H1 (cell line): ENCODE measurements around the gene RAPGEF5. TPM values are rescaled to one million over a fixed set of nuclear protein-coding genes. Genes with fewer than 3 reads are reported as not detected.

Experiments
- CTCF ChIA-PET: fragments of 300-600 bp; sonication (Branson Sonifier 250); formaldehyde crosslinking; loops from one replicate; lab custom pipeline; 2021; ENCODE audit not compliant: partially characterized antibody; lab: Charles Lee
- POLR2A ChIA-PET: fragments of 300-600 bp; sonication (Branson Sonifier 250); formaldehyde crosslinking; loops from one replicate; lab custom pipeline; 2021; ENCODE audit warnings: inconsistent platforms; ENCODE audit not compliant: partially characterized antibody; lab: Charles Lee
- DNase-seq, 2 experiments: peaks; one replicate each; pipeline versions ENCODE4 v3.0.0 to v3.0.0-alpha.2; 2010 to 2022; ENCODE audit warnings: low spot score in 2 of 2, low read depth in 1 of 2, mixed read lengths in 1 of 2
- FAIRE-seq: peaks from 2 replicates; lab custom pipeline; 2011; peaks lifted over from hg19 to GRCh38; lab: Jason Lieb, UNC
- H2AFZ ChIP-seq: 2 replicates; pipeline ENCODE4 v1.8.1; 2012; ENCODE audit warnings: low read length, inconsistent platforms
- H2AK5ac ChIP-seq: 2 replicates; pipeline ENCODE4 v1.6.1; 2013; ENCODE audit warnings: low read depth, low read length
- H2BK120ac ChIP-seq: replicated peaks from 2 replicates; pipeline ENCODE3; 2013; ENCODE audit warnings: low read depth, low read length, inconsistent platforms
- H2BK12ac ChIP-seq: 2 replicates; pipeline ENCODE4 v1.6.1; 2013; ENCODE audit warnings: low read depth, low read length
- H2BK15ac ChIP-seq: 2 replicates; pipeline ENCODE4 v1.6.1; 2013; ENCODE audit warnings: low read length
- H2BK20ac ChIP-seq: 2 replicates; pipeline ENCODE4 v1.6.1; 2013; ENCODE audit warnings: low read length
- H2BK5ac ChIP-seq: 2 replicates; pipeline ENCODE4 v1.6.1; 2013; ENCODE audit warnings: low read depth, low read length
- H3K14ac ChIP-seq: 2 replicates; pipeline ENCODE4 v1.6.1; 2013; ENCODE audit warnings: inconsistent platforms; ENCODE audit not compliant: insufficient read length
- H3K18ac ChIP-seq: 2 replicates; pipeline ENCODE4 v1.6.1; 2013; ENCODE audit warnings: low read length; ENCODE audit errors: extremely low read depth
- H3K23ac ChIP-seq: 2 replicates; pipeline ENCODE4 v1.6.1; 2013; ENCODE audit warnings: inconsistent platforms; ENCODE audit not compliant: insufficient read length
- H3K23me2 ChIP-seq: 2 replicates; pipeline ENCODE4 v1.6.1; 2013; ENCODE audit warnings: low read depth, low read length
- H3K27ac ChIP-seq: 2 replicates; pipeline ENCODE4 v1.6.1; 2011; ENCODE audit warnings: low read depth, low read length, inconsistent platforms
- H3K27me3 ChIP-seq, 4 experiments: replicated peaks in 1 of 4; 1 replicate in 1 of 4; 2 replicates in 3 of 4; pipeline versions ENCODE4 v1.6.1 to v1.8.1; 2011 to 2013; ENCODE audit warnings: low read length in 3 of 4, mild to moderate bottlenecking in 3 of 4, inconsistent platforms in 2 of 4, mixed read lengths in 2 of 4, moderate library complexity in 1 of 4; ENCODE audit not compliant: control insufficient read depth in 3 of 4, insufficient read depth in 3 of 4; ENCODE audit errors: extremely low read depth in 1 of 4
- H3K36me3 ChIP-seq, 4 experiments: 2 replicates each; pipeline versions ENCODE4 v1.6.1 to v1.8.1; 2011 to 2013; ENCODE audit warnings: mild to moderate bottlenecking in 4 of 4, low read length in 3 of 4, moderate library complexity in 2 of 4, control low read depth in 1 of 4, inconsistent platforms in 1 of 4; ENCODE audit not compliant: insufficient read depth in 4 of 4, control insufficient read depth in 2 of 4
- H3K4ac ChIP-seq: replicated peaks from 2 replicates; pipeline ENCODE3; 2013; ENCODE audit warnings: low read length, low read depth, mixed read lengths, inconsistent platforms; ENCODE audit not compliant: insufficient read length
- H3K4me1 ChIP-seq, 4 experiments: replicated peaks in 1 of 4; 1 replicate in 1 of 4; 2 replicates in 3 of 4; pipeline versions ENCODE4 v1.6.1 to v1.8.1; 2011 to 2013; ENCODE audit warnings: low read length in 3 of 4, inconsistent platforms in 2 of 4, mixed read lengths in 1 of 4; ENCODE audit not compliant: insufficient read depth in 4 of 4, control insufficient read depth in 3 of 4
- H3K4me2 ChIP-seq, 2 experiments: 2 replicates each; pipeline versions ENCODE4 v1.6.1 to v1.8.1; 2011 to 2013; ENCODE audit warnings: low read depth in 2 of 2, low read length in 2 of 2, control low read depth in 1 of 2, inconsistent platforms in 1 of 2, mild to moderate bottlenecking in 1 of 2; ENCODE audit not compliant: insufficient read depth in 1 of 2
- H3K4me3 ChIP-seq, 4 experiments: fragments of 200-600, 300-600 bp in 1 of 4; sonication (generic), shearing (Covaris generic), sonication (Bioruptor Twin) in 1 of 4; 2 replicates each; pipeline versions ENCODE4 v1.5.1 to v1.8.1; 2011 to 2016; ENCODE audit warnings: low read length in 4 of 4, low read depth in 3 of 4, control low read depth in 2 of 4, inconsistent platforms in 2 of 4, mild to moderate bottlenecking in 2 of 4, mixed read lengths in 1 of 4, moderate library complexity in 1 of 4; ENCODE audit not compliant: insufficient read depth in 2 of 4; ENCODE audit errors: extremely low read depth in 1 of 4
- H3K56ac ChIP-seq: replicated peaks from 2 replicates; pipeline ENCODE3; 2013; ENCODE audit warnings: low read depth, mild to moderate bottlenecking, mixed read lengths, low read length, inconsistent platforms; ENCODE audit not compliant: insufficient read length
- H3K79me1 ChIP-seq: 2 replicates; pipeline ENCODE4 v1.6.1; 2013; ENCODE audit warnings: low read depth, low read length, control low read depth
- H3K79me2 ChIP-seq, 2 experiments: 2 replicates each; pipeline versions ENCODE4 v1.6.1 to v1.8.1; 2012 to 2013; ENCODE audit warnings: low read length in 2 of 2, mild to moderate bottlenecking in 2 of 2, inconsistent platforms in 1 of 2; ENCODE audit not compliant: insufficient read depth in 2 of 2, control insufficient read depth in 1 of 2
- H3K9ac ChIP-seq, 4 experiments: replicated peaks in 1 of 4; 1 replicate in 1 of 4; 2 replicates in 3 of 4; pipeline versions ENCODE4 v1.6.1 to v1.8.1; 2011 to 2013; ENCODE audit warnings: low read depth in 3 of 4, low read length in 3 of 4, control low read depth in 2 of 4, mild to moderate bottlenecking in 2 of 4, moderate library complexity in 2 of 4, inconsistent platforms in 1 of 4; ENCODE audit errors: extremely low read depth in 1 of 4
- H3K9me3 ChIP-seq, 2 experiments: 2 replicates each; pipeline versions ENCODE4 v1.6.1 to v1.8.1; 2012 to 2013; ENCODE audit warnings: mild to moderate bottlenecking in 2 of 2, moderate library complexity in 2 of 2, control low read depth in 1 of 2, inconsistent platforms in 1 of 2, low read depth in 1 of 2, low read length in 1 of 2, mixed read lengths in 1 of 2; ENCODE audit not compliant: insufficient read depth in 2 of 2
- H4K20me1 ChIP-seq, 2 experiments: replicated peaks in 1 of 2; 2 replicates each; pipeline versions ENCODE3 to v1.8.1; 2011 to 2013; ENCODE audit warnings: inconsistent platforms in 2 of 2, low read length in 2 of 2, mild to moderate bottlenecking in 1 of 2; ENCODE audit not compliant: insufficient read depth in 2 of 2, control insufficient read depth in 1 of 2
- H4K5ac ChIP-seq: 2 replicates; pipeline ENCODE4 v1.6.1; 2013; ENCODE audit warnings: low read length, low read depth, mixed read lengths, inconsistent platforms; ENCODE audit not compliant: insufficient read length
- H4K8ac ChIP-seq: 2 replicates; pipeline ENCODE4 v1.8.0; 2013; ENCODE audit warnings: mild to moderate bottlenecking, moderate library complexity, low read length, inconsistent platforms; ENCODE audit not compliant: insufficient read depth; ENCODE audit errors: extremely low read depth
- H4K91ac ChIP-seq: replicated peaks from 2 replicates; pipeline ENCODE3; 2013; ENCODE audit warnings: low read length, mixed read lengths, inconsistent platforms; ENCODE audit not compliant: insufficient read length
- CBX5 ChIP-seq: fragments of 300-800, 300-1000 bp; sonication (generic); IDR thresholded peaks from 2 replicates; pipeline ENCODE4 v1.7.1; 2016; ENCODE audit warnings: antibody characterized with exemption, low read length, low read depth
- CEBPB ChIP-seq: IDR thresholded peaks from 2 replicates; pipeline ENCODE4 v1.6.1; 2012; ENCODE audit warnings: low read depth, low read length
- CTBP2 ChIP-seq: IDR thresholded peaks from 2 replicates; pipeline ENCODE4 v1.7.0; 2011; ENCODE audit warnings: borderline replicate concordance, mild to moderate bottlenecking, moderate library complexity, mixed read lengths, low read length; ENCODE audit not compliant: insufficient read depth, insufficient read length
- CTCF ChIP-seq, 3 experiments: IDR thresholded peaks; 1 replicate in 2 of 3; 2 replicates in 1 of 3; pipeline versions ENCODE4 v1.5.1 to v1.6.1; 2011; ENCODE audit warnings: low read length in 3 of 3, mild to moderate bottlenecking in 3 of 3, inconsistent platforms in 2 of 3, low read depth in 1 of 3, moderate library complexity in 1 of 3; ENCODE audit not compliant: insufficient read depth in 1 of 3; ENCODE audit errors: control extremely low read depth in 1 of 3
- EP300 ChIP-seq, 2 experiments: IDR thresholded peaks; 1 replicate in 1 of 2; 2 replicates in 1 of 2; pipeline ENCODE4 v1.6.1; 2011 to 2012; ENCODE audit warnings: low read depth in 2 of 2, low read length in 2 of 2, mild to moderate bottlenecking in 2 of 2, borderline replicate concordance in 1 of 2, inconsistent platforms in 1 of 2, moderate library complexity in 1 of 2
- KDM4A ChIP-seq: IDR thresholded peaks from one replicate; pipeline ENCODE4 v1.7.1; 2012; ENCODE audit warnings: low read depth, mild to moderate bottlenecking, moderate library complexity, low read length, inconsistent platforms; ENCODE audit not compliant: severe bottlenecking
- NRF1 ChIP-seq: IDR thresholded peaks from 2 replicates; pipeline ENCODE4 v1.6.1; 2011; ENCODE audit warnings: mild to moderate bottlenecking, low read depth, low read length, improper control_type of control experiment
- RFX5 ChIP-seq: IDR thresholded peaks from 2 replicates; pipeline ENCODE4 v1.6.1; 2011; ENCODE audit warnings: low read depth, low read length, improper control_type of control experiment, borderline replicate concordance
- RXRA ChIP-seq: IDR thresholded peaks from 2 replicates; pipeline ENCODE4 v1.6.1; 2011; ENCODE audit warnings: low read depth, mild to moderate bottlenecking, low read length, moderate library complexity; ENCODE audit not compliant: insufficient read depth
- SAP30 ChIP-seq: fragments of 300-600 bp; sonication (generic); IDR thresholded peaks from 2 replicates; pipeline ENCODE4 v1.7.1; 2012; ENCODE audit warnings: low read length, moderate library complexity, mild to moderate bottlenecking, inconsistent platforms; ENCODE audit not compliant: insufficient read depth, insufficient replicate concordance
- WGBS, 2 experiments: shearing (Covaris generic) in 1 of 2; methylation state at CpG; one replicate each; pipeline versions ENCODE4 v1.1.6 to v1.1.7; 2013 to 2015; ENCODE audit warnings: low lambda C conversion rate in 2 of 2, mixed read lengths in 2 of 2, inconsistent platforms in 1 of 2, low coverage in 1 of 2, missing lambda C conversion rate in 1 of 2; ENCODE audit not compliant: insufficient replicate concordance in 2 of 2, insufficient coverage in 1 of 2, insufficient read length in 1 of 2; ENCODE audit errors: extremely low coverage in 1 of 2, missing lambda C conversion rate in 1 of 2; 5-methylcytosine and 5-hydroxymethylcytosine counted together
- polyA plus RNA-seq, 7 experiments: library from polyadenylated mRNA; depleted of rRNA in 3 of 7; stranded (reverse) in 5 of 7; unstranded in 2 of 7; fragments of >200 nt in 5 of 7; fragments of 200-250 nt in 2 of 7; gene quantifications; 1 replicate in 5 of 7; 2 replicates in 1 of 7; 4 replicates in 1 of 7; pipeline versions ENCODE4 v1.2.1 to v1.2.3, GENCODE V29; 2011 to 2013; ENCODE audit warnings: missing spikeins in 2 of 7, mixed read lengths in 2 of 7
- total RNA-seq: library from RNA; stranded (reverse); fragmentation: NEBNext Ultra II Directional; extraction: Animal tissue kit (Norgen Biotek cat#: 25700); gene quantifications from 2 replicates; pipeline ENCODE4 v1.2.1, GENCODE V29; 2021

RAPGEF5 gene
- total and polyA plus RNA-seq, 2 of the 8 experiments (the other 6 are each of a cell fraction or from before 2014, with no cell fraction given): 4.4 to 22.9 TPM

GRCh38 chr7:22219036-22219435, 137.9 kb downstream of the RAPGEF5 start:
- 87% methylated on average over 4 of the region's 4 CpGs; no CpG with 5 or more reads in 1 of the 2 experiments for WGBS, 2 experiments
- Histone ChIP-seq H3K4ac (no peak overlapping the region), H3K4me1 (peaks cover 0 to 2% (median 0%) of the 10 kb centered on the region in 4 experiments; a peak in 2 of 7 replicates), H2BK12ac (no peak overlapping the region), H3K27ac (no peak overlapping the region), H4K20me1 (no peaks in the 10 kb centered on the region), H3K4me3 (no peak overlapping the region)
- TF ChIP-seq KDM4A (no peak), RFX5 (no peak), CTCF (IDR thresholded peaks at IDR 0.05; ENCODE audit: control extremely low read depth in 1 of 3, insufficient read depth in 1 of 3, low read depth in 1 of 3, low read length in 3 of 3) (no peak), NRF1 (no peak), CEBPB (no peak), SAP30 (no peak), CBX5 (no peak), EP300 (IDR thresholded peaks at IDR 0.05; ENCODE audit: borderline replicate concordance in 1 of 2, low read depth in 2 of 2, low read length in 2 of 2) (no peak), RXRA (no peak), CTBP2 (no peak)
- TF ChIP-seq, all 59 proteins: peak for 0
- no peaks in the 10 kb centered on the region for H3K9me3 ChIP-seq
- H3K36me3 ChIP-seq: peaks cover 0 to 14% (median 0%) of the 10 kb centered on the region in 4 experiments; a peak in 3 of 8 replicates
- no peak overlapping the region for H3K18ac ChIP-seq
- H3K27me3 ChIP-seq: no peaks in the 10 kb centered on the region
- no peak overlapping the region for H3K4me2 ChIP-seq
- H3K14ac ChIP-seq: no peak overlapping the region
- no peak overlapping the region for H4K8ac ChIP-seq
- ChIA-PET POLR2A (no interaction called here), CTCF (no interaction called here)
- no peak overlapping the region for H3K9ac ChIP-seq
- no peak overlapping the region for H2BK5ac ChIP-seq
- H3K79me1 ChIP-seq: no peaks in the 10 kb centered on the region
- no peak overlapping the region for H2AK5ac ChIP-seq
- no peak overlapping the region for H2BK15ac ChIP-seq
- no peak overlapping the region for H2BK20ac ChIP-seq
- no peaks in the 10 kb centered on the region for H3K79me2 ChIP-seq
- H3K23ac ChIP-seq: no peak overlapping the region
- H4K91ac ChIP-seq: no peak overlapping the region
- no peak overlapping the region for H2AFZ ChIP-seq
- no peak overlapping the region for H2BK120ac ChIP-seq
- FAIRE-seq: no peak
- H3K56ac ChIP-seq: no peak overlapping the region
- no peaks in the 10 kb centered on the region for H3K23me2 ChIP-seq
- no peak overlapping the region for H4K5ac ChIP-seq
- DNase-seq: no peak
